ENCODE results near the gene SLC15A1.

Gene SLC15A1

DNA sequence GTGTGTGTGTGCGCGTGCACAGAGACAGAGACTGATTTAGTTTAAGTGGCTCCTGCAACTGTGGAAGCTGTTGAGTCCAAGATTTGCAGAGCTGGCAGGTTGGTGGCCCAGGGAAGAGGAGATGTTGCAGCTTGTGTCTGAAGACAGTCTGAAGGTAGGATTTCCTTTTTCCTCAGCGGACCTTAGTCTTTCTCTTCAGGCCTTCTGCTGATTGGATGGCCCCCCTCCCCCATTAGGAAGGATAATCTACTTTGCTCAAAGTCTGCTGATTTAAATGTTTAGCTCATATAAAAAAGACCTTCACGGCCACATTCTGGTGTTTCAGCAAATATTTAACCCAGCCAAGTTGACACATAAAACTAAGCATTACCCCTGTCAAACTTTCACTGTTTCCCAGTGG is 84.3 kb downstream of the SLC15A1 start:
- no peak overlapping the region for H3K27ac ChIP-seq (ENCODE audit: low read depth, low read length)
- DNase-seq: no peak
- no peaks in the 10 kb centered on the region for H3K79me2 ChIP-seq (ENCODE audit: control insufficient read depth, insufficient read depth, low read length, poor library complexity)
- H3K14ac ChIP-seq (ENCODE audit: low read length): no peak overlapping the region
- WGBS (ENCODE audit: extremely low coverage, insufficient coverage, insufficient read length): no CpG with 5 or more reads among the region's 4 CpGs
- H4K91ac ChIP-seq (ENCODE audit: low read depth, low read length): no peak overlapping the region
- H2BK12ac ChIP-seq (ENCODE audit: low read length): no peak overlapping the region
- H2AK5ac ChIP-seq (ENCODE audit: low read length): no peak overlapping the region
- no peak overlapping the region for H2BK120ac ChIP-seq (ENCODE audit: insufficient read depth, low read length, poor library complexity)
- H3K27me3 ChIP-seq (ENCODE audit: insufficient read depth, low read length): no peaks in the 10 kb centered on the region
- no peak overlapping the region for H3K4ac ChIP-seq (ENCODE audit: low read depth, low read length)
- no peak overlapping the region for H4K12ac ChIP-seq (ENCODE audit: low read depth, low read length)
- no peak overlapping the region for H3K4me2 ChIP-seq (ENCODE audit: low read length)
- no peaks in the 10 kb centered on the region for H3K4me1 ChIP-seq (ENCODE audit: control insufficient read depth in 1 of 2, insufficient read depth in 2 of 2, low read length in 2 of 2)
- no peak overlapping the region for H2BK5ac ChIP-seq (ENCODE audit: low read depth, low read length, poor library complexity)
- no peak overlapping the region for H3K23ac ChIP-seq (ENCODE audit: low read length)
- H4K8ac ChIP-seq (ENCODE audit: low read depth, low read length): no peak overlapping the region
- H3K9ac ChIP-seq (ENCODE audit: low read length): peak overlapping the region; percentile 5
- H3K4me3 ChIP-seq (ENCODE audit: low read depth, low read length): no peak overlapping the region
- no peaks in the 10 kb centered on the region for H3K79me1 ChIP-seq (ENCODE audit: low read length)
- H3K9me3 ChIP-seq (ENCODE audit: insufficient read depth, low read depth, low read length): no peaks in the 10 kb centered on the region
- H2AFZ ChIP-seq (ENCODE audit: insufficient read depth, low read length, poor library complexity): no peak overlapping the region
- no peak overlapping the region for H3K18ac ChIP-seq (ENCODE audit: low read length)
- no peaks in the 10 kb centered on the region for H3K36me3 ChIP-seq (ENCODE audit: control insufficient read depth in 1 of 2, insufficient read depth in 2 of 2, low read length in 2 of 2)

DNA sequence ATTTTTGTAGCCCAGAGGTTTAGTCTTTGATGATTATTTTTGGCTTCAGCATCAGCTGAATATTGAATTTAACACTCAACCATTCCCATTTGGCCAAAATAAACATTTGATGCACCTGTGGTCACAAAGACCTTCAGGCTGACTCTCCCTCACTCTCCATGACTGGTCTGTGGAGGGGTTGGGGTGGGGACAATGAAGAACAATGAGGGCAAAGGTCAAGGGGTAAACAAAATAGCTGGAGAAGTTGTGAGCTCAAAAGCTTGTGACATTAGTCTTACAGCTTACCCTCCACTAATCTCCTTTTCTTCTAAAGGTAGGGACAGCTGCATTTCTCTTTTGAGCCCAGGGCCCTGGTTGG is 86.9 kb downstream of the SLC15A1 start:
- H4K12ac ChIP-seq (ENCODE audit: low read depth, low read length): no peak overlapping the region
- no peak overlapping the region for H3K27ac ChIP-seq (ENCODE audit: low read depth, low read length)
- no peaks in the 10 kb centered on the region for H3K79me1 ChIP-seq (ENCODE audit: low read length)
- H2BK120ac ChIP-seq (ENCODE audit: insufficient read depth, low read length, poor library complexity): no peak overlapping the region
- no peak overlapping the region for H2BK5ac ChIP-seq (ENCODE audit: low read depth, low read length, poor library complexity)
- H3K36me3 ChIP-seq (ENCODE audit: control insufficient read depth in 1 of 2, insufficient read depth in 2 of 2, low read length in 2 of 2): no peaks in the 10 kb centered on the region
- H2BK12ac ChIP-seq (ENCODE audit: low read length): no peak overlapping the region
- no peak overlapping the region for H3K23ac ChIP-seq (ENCODE audit: low read length)
- H3K18ac ChIP-seq (ENCODE audit: low read length): no peak overlapping the region
- H4K91ac ChIP-seq (ENCODE audit: low read depth, low read length): no peak overlapping the region
- no peak overlapping the region for H3K4me2 ChIP-seq (ENCODE audit: low read length)
- H3K14ac ChIP-seq (ENCODE audit: low read length): no peak overlapping the region
- no peaks in the 10 kb centered on the region for H3K27me3 ChIP-seq (ENCODE audit: insufficient read depth, low read length)
- no peak overlapping the region for H4K8ac ChIP-seq (ENCODE audit: low read depth, low read length)
- H3K4me1 ChIP-seq (ENCODE audit: control insufficient read depth in 1 of 2, insufficient read depth in 2 of 2, low read length in 2 of 2): no peaks in the 10 kb centered on the region
- no peaks in the 10 kb centered on the region for H3K9me3 ChIP-seq (ENCODE audit: insufficient read depth, low read depth, low read length)
- no peak overlapping the region for H3K9ac ChIP-seq (ENCODE audit: low read length)
- no peak overlapping the region for H2AFZ ChIP-seq (ENCODE audit: insufficient read depth, low read length, poor library complexity)
- H3K4me3 ChIP-seq (ENCODE audit: low read depth, low read length): no peak overlapping the region
- DNase-seq: no peak
- H3K4ac ChIP-seq (ENCODE audit: low read depth, low read length): no peak overlapping the region
- no peaks in the 10 kb centered on the region for H3K79me2 ChIP-seq (ENCODE audit: control insufficient read depth, insufficient read depth, low read length, poor library complexity)
- no peak overlapping the region for H2AK5ac ChIP-seq (ENCODE audit: low read length)

DNA sequence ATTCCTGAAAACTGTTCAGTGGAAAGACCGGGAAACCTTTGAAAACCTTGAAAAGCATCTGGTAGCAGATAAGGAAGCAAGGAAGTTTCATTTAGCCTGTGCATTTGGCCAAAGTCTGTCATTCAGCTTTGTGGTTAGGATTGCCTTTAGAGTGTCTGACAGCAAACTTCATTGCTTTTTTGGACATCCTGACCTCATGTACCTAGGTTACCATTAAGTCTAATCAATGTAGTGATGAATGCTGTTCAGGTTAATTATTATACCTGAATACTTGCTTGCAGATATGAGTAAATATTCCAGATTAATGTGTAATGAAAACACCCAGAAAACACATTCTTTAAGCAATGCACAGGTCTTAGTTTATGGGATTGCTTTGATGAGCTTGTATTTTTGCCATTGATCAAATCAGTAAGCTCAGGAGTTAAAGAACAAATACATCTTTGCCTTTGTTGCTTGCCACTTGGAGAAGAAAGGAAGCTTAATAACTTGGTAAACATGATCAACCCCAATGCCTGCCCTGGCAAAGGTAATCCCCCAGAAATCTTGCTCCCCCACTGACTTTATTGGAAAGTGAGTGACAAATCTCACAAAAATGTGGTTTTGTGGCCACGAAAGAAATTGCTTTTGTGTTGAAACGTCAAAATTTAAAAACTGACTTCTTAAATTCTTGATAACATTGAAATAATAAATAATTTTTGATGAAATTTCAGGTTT is 87.4 kb downstream of the SLC15A1 start:
- Histone ChIP-seq H3K27ac (ENCODE audit: low read depth, low read length) (no peak overlapping the region), H4K8ac (ENCODE audit: low read depth, low read length) (no peak overlapping the region), H3K9ac (ENCODE audit: low read length) (no peak overlapping the region), H3K23ac (ENCODE audit: low read length) (no peak overlapping the region), H3K27me3 (ENCODE audit: insufficient read depth, low read length) (no peaks in the 10 kb centered on the region), H3K79me2 (ENCODE audit: control insufficient read depth, insufficient read depth, low read length, poor library complexity) (no peaks in the 10 kb centered on the region), H3K79me1 (ENCODE audit: low read length) (no peaks in the 10 kb centered on the region), H3K9me3 (ENCODE audit: insufficient read depth, low read depth, low read length) (no peaks in the 10 kb centered on the region), H4K91ac (ENCODE audit: low read depth, low read length) (no peak overlapping the region), H3K4me1 (ENCODE audit: control insufficient read depth in 1 of 2, insufficient read depth in 2 of 2, low read length in 2 of 2) (no peaks in the 10 kb centered on the region), H2AFZ (ENCODE audit: insufficient read depth, low read length, poor library complexity) (no peak overlapping the region), H3K18ac (ENCODE audit: low read length) (no peak overlapping the region), H3K4ac (ENCODE audit: low read depth, low read length) (no peak overlapping the region), H2BK120ac (ENCODE audit: insufficient read depth, low read length, poor library complexity) (no peak overlapping the region), H3K4me3 (ENCODE audit: low read depth, low read length) (no peak overlapping the region), H2BK12ac (ENCODE audit: low read length) (no peak overlapping the region), H2BK5ac (ENCODE audit: low read depth, low read length, poor library complexity) (no peak overlapping the region), H4K12ac (ENCODE audit: low read depth, low read length) (no peak overlapping the region), H2AK5ac (ENCODE audit: low read length) (no peak overlapping the region), H3K4me2 (ENCODE audit: low read length) (no peak overlapping the region), H3K14ac (ENCODE audit: low read length) (no peak overlapping the region), H3K36me3 (ENCODE audit: control insufficient read depth in 1 of 2, insufficient read depth in 2 of 2, low read length in 2 of 2) (no peaks in the 10 kb centered on the region)
- no peak for DNase-seq
- WGBS (ENCODE audit: extremely low coverage, insufficient coverage, insufficient read length): no CpG with 5 or more reads among the region's 3 CpGs

DNA sequence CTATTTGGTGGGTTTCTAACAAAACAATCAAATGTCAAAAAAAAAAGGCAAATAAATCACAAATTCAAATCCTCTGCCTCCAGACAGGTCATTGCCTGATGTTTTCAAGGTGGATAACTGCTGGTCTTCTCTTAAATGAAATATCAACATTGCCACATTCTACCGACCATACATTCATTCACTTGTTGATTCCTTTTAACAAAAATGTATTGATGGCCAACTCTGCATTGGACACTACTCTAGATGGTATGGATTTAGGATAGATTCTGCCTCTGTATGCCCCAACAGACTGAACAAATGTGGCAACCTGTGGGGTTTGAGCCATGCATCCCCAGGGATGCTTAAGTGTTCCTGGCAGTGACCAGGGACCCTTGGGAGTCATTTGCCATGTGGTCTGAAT is 88.0 kb downstream of the SLC15A1 start:
- Histone ChIP-seq H3K4me1 (ENCODE audit: control insufficient read depth in 1 of 2, insufficient read depth in 2 of 2, low read length in 2 of 2) (no peaks in the 10 kb centered on the region), H3K18ac (ENCODE audit: low read length) (no peak overlapping the region), H4K8ac (ENCODE audit: low read depth, low read length) (no peak overlapping the region), H3K4ac (ENCODE audit: low read depth, low read length) (no peak overlapping the region), H2AK5ac (ENCODE audit: low read length) (no peak overlapping the region), H3K79me2 (ENCODE audit: control insufficient read depth, insufficient read depth, low read length, poor library complexity) (no peaks in the 10 kb centered on the region), H3K36me3 (ENCODE audit: control insufficient read depth in 1 of 2, insufficient read depth in 2 of 2, low read length in 2 of 2) (no peaks in the 10 kb centered on the region), H3K27me3 (ENCODE audit: insufficient read depth, low read length) (no peaks in the 10 kb centered on the region), H3K79me1 (ENCODE audit: low read length) (no peaks in the 10 kb centered on the region), H3K4me3 (ENCODE audit: low read depth, low read length) (no peak overlapping the region), H2BK12ac (ENCODE audit: low read length) (no peak overlapping the region), H3K4me2 (ENCODE audit: low read length) (no peak overlapping the region), H3K14ac (ENCODE audit: low read length) (no peak overlapping the region), H4K91ac (ENCODE audit: low read depth, low read length) (no peak overlapping the region), H2BK5ac (ENCODE audit: low read depth, low read length, poor library complexity) (no peak overlapping the region), H4K12ac (ENCODE audit: low read depth, low read length) (no peak overlapping the region), H2BK120ac (ENCODE audit: insufficient read depth, low read length, poor library complexity) (no peak overlapping the region), H3K27ac (ENCODE audit: low read depth, low read length) (no peak overlapping the region), H3K9ac (ENCODE audit: low read length) (no peak overlapping the region), H3K23ac (ENCODE audit: low read length) (peak overlapping the region; percentile 74), H3K9me3 (ENCODE audit: insufficient read depth, low read depth, low read length) (no peaks in the 10 kb centered on the region), H2AFZ (ENCODE audit: insufficient read depth, low read length, poor library complexity) (no peak overlapping the region)
- no peak for DNase-seq
- WGBS (ENCODE audit: extremely low coverage, insufficient coverage, insufficient read length): no CpG with 5 or more reads among the region's 1 CpG

Measured in trophoblast cell (in vitro differentiated cells and primary cell).